GM18858 (cell line): ENCODE results near the gene SCYGR6.

Experiments used
- ATAC-seq: cut with Tn5 transposase; IDR thresholded peaks from one replicate; pipeline ENCODE4 v1.9.1; 2021; ENCODE audit not compliant: unreplicated experiment

The SCYGR6 gene

GRCh38 chr2:227716501-227716900 lies 8.1 kb downstream of the SCYGR6 start:
- no peak for ATAC-seq

- no peak for ATAC-seq
Observed at GRCh38 chr2:227713291-227713690, 11.3 kb downstream of the SCYGR6 start.

GRCh38 chr2:227710986-227711385 lies 13.6 kb downstream of the SCYGR6 start:
- no peak for ATAC-seq

DNA sequence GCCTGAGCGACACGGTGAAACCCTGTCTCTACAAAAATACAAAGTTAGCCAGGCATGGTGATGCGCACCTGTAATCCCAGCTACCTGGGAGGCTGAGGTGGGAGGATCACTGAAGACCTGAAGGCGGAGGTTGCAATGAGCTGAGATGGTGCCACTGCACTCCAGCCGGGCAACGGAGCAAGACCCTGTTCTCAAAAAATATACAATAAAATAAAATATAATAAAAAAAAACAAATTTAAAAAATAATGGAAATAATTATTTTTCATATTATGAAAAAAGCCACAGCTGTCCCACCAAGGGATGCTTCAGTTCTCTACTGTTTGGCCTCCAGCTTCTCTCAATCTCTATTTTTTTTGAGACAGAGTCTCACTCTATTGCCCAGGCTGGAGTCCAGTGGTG lies 17.2 kb downstream of the SCYGR6 start:
- ATAC-seq: no peak

DNA sequence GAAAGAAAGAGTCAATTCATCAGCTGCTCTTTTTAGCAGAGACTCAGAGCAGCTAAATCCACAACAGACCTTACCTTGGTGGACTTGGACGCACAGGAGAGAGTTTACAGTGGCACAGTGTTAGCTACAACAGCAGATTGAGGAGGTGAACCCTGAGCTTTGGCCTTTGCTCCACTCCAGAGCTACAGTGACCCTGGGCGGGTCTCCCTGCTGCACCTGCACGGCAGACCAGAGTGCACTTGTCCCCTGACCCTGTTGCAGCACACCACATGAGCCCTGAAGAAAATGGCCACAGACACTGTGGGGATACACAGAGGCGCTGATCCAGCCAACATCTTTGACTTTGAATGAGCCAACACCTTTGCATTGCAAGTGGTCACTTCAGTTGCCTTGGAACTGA lies 17.7 kb downstream of the SCYGR6 start:
- ATAC-seq: no peak

GRCh38 chr2:227703961-227704360 lies 20.6 kb downstream of the SCYGR6 start:
- ATAC-seq: no peak

GRCh38 chr2:227703280-227703732 lies 21.3 kb downstream of the SCYGR6 start:
- no peak for ATAC-seq

GRCh38 chr2:227701556-227701955 lies 23.0 kb downstream of the SCYGR6 start:
- no peak for ATAC-seq

DNA sequence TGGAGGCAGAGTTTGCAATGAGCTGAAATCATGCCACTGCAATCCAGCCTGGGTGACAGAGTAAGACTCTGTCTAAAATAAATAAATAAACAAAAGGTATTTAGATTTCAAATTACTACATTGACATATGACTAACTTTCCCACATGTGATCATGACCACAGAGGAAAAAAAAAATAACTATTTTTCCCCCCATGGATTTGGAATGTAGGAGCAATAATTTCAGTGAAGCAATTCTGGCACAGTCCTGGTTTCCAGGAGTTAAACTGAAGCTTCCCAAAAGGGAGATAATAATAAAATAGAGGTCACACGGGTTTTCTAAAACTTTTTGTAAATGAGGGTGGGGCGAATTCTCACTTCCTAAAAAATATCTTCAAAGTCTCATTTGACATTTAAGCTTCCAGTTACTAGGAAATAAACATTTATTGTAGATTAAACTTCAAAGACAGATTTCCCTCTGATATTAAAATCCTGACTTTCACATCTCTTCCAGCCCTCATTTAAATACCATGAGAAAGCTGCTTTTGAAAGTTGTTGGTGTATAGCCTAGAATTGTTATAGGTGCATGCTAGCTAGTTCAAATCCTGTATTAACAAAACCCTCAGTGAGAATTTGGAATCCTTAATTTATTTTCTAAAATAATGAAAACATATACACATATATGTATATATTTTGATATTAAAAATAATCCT lies 27.4 kb downstream of the SCYGR6 start:
- no peak for ATAC-seq

- ATAC-seq: no peak
Observed at GRCh38 chr2:227687189-227687588, 37.4 kb downstream of the SCYGR6 start.

- no peak for ATAC-seq
Observed at GRCh38 chr2:227684258-227684657, 40.3 kb downstream of the SCYGR6 start.

DNA sequence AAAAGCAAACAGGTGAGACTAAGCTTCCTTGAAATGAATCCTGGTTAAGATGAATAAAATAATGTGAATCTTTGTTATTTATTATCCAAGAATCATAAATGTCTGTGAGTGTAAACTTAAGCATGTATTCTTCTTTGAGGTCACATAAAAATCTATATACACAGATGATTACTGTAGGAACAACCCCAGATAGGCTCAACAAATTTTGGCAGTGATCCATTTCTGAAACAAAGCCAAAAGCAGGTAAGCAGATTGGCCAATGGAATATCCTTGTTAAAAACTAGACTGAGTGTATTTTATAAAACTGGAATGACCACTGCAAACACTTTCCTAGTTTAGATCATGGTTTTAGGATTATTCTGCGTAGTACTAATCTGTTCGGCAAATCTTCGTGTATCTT lies 46.6 kb downstream of the SCYGR6 start:
- no peak for ATAC-seq

DNA sequence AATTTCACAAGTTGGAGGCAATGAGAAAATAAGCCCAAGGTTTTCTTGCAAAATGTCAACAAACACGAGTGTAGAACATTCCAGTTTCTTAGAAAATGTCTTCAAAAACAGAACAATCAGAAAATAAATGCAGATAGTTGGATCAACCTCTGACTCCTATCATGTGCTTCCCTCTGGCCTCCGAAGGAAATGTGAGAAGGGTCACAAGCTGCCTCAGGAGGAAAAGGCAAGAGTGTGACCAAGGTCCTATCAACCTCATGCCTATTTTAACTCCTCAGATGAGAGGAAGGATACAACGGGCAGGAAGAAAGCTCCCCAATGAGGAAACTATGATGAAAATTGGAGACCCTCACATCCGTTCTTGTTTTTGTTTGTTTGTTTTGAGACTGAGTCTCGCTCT lies 50.1 kb downstream of the SCYGR6 start:
- ATAC-seq: no peak
